22Rv1 (cell line): ENCODE measurements around the gene INSYN1.

Experiments
- H3K27ac ChIP-seq: fragments of 450-650 bp; 2 replicates; pipeline ENCODE4 v1.5.1; 2017
- ZFX ChIP-seq: fragments of 450-650 bp; IDR thresholded peaks from 2 replicates; pipeline ENCODE4 v1.6.1; 2017; ENCODE audit warnings: antibody characterized with exemption, borderline replicate concordance
- TF ChIP-seq, protein P1 (sequence below): fragments of 450-650 bp; IDR thresholded peaks from 2 replicates; pipeline ENCODE4 v1.5.1; 2017; ENCODE audit warnings: mild to moderate bottlenecking

INSYN1 gene

DNA sequence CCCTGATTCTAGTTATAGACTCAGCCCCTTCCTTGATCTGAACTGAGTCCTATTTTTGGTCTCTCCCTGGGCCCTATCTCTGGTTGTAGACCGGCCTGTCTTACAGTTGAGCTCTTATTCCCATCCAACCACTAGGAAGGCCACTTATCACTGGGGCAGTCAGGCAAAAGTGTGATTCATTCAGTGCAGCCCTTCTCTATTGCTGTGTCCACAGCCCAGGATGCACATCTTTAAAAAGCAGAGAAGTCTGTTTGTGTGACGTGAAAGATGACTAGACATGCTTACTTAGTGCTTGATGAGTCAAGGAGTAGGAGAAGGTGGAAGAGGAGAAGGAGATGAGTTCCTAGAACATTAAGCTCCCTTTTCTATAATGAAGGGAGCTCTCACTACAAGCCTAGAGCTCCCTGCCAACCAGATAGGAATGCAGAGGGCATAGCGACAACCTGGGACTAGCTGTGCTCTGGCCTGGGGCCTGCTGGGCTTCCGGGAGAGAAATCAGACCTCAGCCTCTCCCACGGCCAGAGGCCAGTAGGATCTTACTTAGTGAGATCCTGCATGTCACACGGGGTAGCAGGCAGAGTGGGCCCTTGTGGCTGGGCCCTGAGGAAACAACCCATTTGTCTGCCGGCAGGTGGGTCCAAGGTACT lies 25.7 kb downstream of the INSYN1 start:
- no peak overlapping the region for H3K27ac ChIP-seq
- no peak for TF ChIP-seq ZFX
- TF ChIP-seq, protein P1, sequence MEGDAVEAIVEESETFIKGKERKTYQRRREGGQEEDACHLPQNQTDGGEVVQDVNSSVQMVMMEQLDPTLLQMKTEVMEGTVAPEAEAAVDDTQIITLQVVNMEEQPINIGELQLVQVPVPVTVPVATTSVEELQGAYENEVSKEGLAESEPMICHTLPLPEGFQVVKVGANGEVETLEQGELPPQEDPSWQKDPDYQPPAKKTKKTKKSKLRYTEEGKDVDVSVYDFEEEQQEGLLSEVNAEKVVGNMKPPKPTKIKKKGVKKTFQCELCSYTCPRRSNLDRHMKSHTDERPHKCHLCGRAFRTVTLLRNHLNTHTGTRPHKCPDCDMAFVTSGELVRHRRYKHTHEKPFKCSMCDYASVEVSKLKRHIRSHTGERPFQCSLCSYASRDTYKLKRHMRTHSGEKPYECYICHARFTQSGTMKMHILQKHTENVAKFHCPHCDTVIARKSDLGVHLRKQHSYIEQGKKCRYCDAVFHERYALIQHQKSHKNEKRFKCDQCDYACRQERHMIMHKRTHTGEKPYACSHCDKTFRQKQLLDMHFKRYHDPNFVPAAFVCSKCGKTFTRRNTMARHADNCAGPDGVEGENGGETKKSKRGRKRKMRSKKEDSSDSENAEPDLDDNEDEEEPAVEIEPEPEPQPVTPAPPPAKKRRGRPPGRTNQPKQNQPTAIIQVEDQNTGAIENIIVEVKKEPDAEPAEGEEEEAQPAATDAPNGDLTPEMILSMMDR: no peak

DNA sequence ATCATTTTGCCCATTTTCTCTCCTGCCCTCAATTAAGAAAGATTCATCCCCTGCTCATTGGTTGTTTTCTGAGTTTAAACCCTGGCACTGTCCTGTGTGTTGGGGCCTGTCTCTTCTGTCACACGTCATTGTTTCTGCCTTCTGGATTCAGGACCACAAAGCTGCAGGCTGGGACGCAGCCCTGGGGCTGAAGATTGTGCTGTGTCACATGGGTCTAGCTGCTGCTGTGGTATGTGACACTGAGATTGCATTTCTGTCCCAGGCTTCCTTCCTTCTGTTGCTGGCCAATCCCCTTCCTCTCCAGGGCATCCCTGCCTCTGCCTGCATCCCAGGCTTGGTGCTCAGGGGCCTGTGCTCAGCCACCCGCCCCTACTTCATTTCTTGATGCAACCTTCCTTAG lies 28.9 kb downstream of the INSYN1 start:
- no peak overlapping the region for H3K27ac ChIP-seq
- TF ChIP-seq ZFX: no peak
- TF ChIP-seq, protein P1: no peak

DNA sequence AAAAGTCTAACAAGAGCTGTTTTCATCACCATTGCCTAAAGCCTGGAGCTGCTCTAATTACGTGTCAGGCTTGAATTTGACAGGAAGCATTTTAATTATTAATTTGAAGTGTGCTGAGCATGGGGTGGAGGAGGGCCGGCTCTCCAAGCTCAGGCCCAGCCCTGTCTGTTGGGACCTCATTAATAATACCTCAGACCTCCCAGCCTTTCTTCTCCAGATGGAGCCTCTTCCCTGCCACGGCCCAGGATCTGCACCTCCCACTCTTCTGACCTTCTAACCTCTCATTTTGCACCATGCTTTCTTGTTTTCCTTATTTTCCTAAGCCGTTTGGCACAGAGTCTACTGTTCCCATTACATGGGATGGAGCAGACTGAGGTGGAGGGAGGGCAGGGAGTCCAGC lies 30.0 kb downstream of the INSYN1 start:
- TF ChIP-seq ZFX: no peak
- TF ChIP-seq, protein P1: no peak
- H3K27ac ChIP-seq: no peak overlapping the region

GRCh38 chr15:73722425-73722824 lies 30.7 kb downstream of the INSYN1 start:
- no peak overlapping the region for H3K27ac ChIP-seq
- no peak for TF ChIP-seq ZFX
- TF ChIP-seq, protein P1: no peak

- TF ChIP-seq, protein P1: no peak
- no peak for TF ChIP-seq ZFX
- no peak overlapping the region for H3K27ac ChIP-seq
Measured at GRCh38 chr15:73718694-73719093, 34.5 kb downstream of the INSYN1 start.

DNA sequence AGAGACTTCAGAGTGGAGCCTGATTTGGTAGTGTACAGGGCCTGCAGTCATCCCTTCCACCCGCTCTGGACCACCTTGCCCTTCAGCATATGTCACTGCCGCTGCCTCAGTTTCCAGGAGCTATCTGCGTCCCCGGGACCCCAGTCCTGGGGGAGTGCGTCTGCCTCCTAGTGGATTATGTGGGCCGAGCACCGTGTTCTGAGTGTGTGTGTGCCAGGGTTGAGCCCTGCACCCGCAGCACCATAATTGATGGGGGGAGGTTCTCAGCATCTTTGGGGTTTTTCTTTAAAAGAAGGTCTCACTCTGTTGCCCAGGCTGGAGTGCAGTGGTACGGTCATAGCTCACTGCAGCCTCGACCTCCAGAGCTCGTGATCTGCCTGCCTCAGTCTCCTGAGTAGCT lies 35.3 kb downstream of the INSYN1 start:
- TF ChIP-seq, protein P1: peak; percentile 22; the same call in 1 of the 2 replicates
- TF ChIP-seq ZFX: no peak

DNA sequence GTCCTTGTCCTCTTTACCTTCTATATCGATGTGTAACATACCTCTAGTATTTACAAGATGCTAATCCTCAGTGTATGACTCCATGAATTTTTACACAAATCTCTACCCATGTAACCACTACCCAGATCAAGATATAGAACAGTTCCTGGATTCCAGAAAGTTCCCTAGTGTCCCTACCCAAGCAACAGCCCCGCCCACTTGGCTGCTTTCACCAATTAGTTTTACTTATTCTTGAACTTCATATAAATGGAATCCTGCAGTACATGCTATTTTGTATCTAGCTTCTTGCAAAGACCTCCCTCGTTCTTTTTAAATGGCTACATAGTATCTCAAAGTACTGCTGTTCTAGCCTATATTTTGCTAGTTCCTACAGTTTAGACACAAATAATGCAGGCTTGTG lies 35.9 kb downstream of the INSYN1 start:
- H3K27ac ChIP-seq: no peak overlapping the region
- no peak for TF ChIP-seq ZFX
- TF ChIP-seq, protein P1: no peak

More for the DNA sequence above, 35.3 kb downstream of the INSYN1 start:
- no peak overlapping the region for H3K27ac ChIP-seq
